A673 (cell line): ENCODE data around the gene ABI1.

Experiments
- CTCF ChIP-seq: fragments of 300-800, 200-600 bp; sonication (generic); conservative IDR thresholded peaks from 2 replicates; pipeline ENCODE4 v1.5.1; 2017; ENCODE audit warnings: low read depth, mild to moderate bottlenecking, antibody characterized with exemption, low read length, moderate library complexity, mixed read lengths
- EZH2 ChIP-seq: fragments of 200-600 bp; sonication (generic); IDR thresholded peaks from 2 replicates; pipeline ENCODE4 v1.6.1; 2017; ENCODE audit warnings: borderline replicate concordance, low read depth, mild to moderate bottlenecking, mixed read lengths, antibody characterized with exemption, low read length; ENCODE audit not compliant: poor library complexity, severe bottlenecking

DNA sequence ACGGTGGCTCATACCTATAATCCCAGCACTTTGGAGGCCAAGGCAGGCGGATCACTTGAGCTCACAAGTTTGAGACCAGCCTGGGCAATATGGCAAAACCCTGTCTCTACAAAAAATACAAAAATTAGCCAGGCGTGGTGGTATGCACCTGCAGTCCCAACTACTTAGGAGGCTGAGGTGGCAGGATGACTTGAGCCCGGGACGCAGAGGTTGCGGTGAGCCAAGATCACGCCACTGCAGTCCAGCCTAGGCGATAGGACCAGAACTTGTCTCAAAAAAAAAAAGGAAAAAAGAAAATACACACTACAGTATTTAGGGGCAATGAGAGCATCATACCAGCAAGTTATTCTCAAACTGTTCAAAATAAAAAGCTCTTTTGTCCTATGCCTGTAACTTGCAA, 59.5 kb downstream of the ABI1 start:
- no peak for TF ChIP-seq CTCF
- no peak for TF ChIP-seq EZH2
